A549 (cell line): ENCODE measurements around the gene IRF9. TPM values are rescaled to one million over a fixed set of nuclear protein-coding genes. Genes with fewer than 3 reads are reported as not detected.

Experiments used
- ATAC-seq, 2 experiments: fragments of 200-7000 bp in 1 of 2; fragments of >200 bp in 1 of 2; cut with Nextera tagmentation in 1 of 2; cut with Tn5 transposase in 1 of 2; 3 replicates each; pipeline versions ENCODE4 v1.8.0 to v1.9.1; 2018 to 2020; ENCODE audit warnings: mild to moderate bottlenecking in 1 of 2, moderate library complexity in 1 of 2
- CTCF ChIA-PET: fragments of 300-600 bp; sonication (Branson Sonifier 250); formaldehyde crosslinking; extraction: SDS; loops from one replicate; lab custom pipeline; 2021; ENCODE audit warnings: antibody characterized with exemption, inconsistent platforms; lab: Yijun Ruan, JAX
- POLR2A ChIA-PET: fragments of 350-600 bp; formaldehyde crosslinking; extraction: SDS; loops from one replicate; lab custom pipeline; 2021; ENCODE audit warnings: antibody characterized with exemption, inconsistent platforms; lab: Yijun Ruan, JAX
- DNase-seq, 2 experiments: peaks; one replicate each; pipeline versions ENCODE4 v3.0.0 to v3.0.0-alpha.2; 2011 to 2016; ENCODE audit warnings: low read depth in 1 of 2, low spot score in 1 of 2
- FAIRE-seq: peaks from 2 replicates; lab custom pipeline; 2011; peaks lifted over from hg19 to GRCh38; lab: Jason Lieb, UNC
- H3K27ac ChIP-seq, 2 experiments: fragments of >200 bp; sonication (Bioruptor Twin); formaldehyde crosslinking; 3 replicates each; pipeline ENCODE4 v1.5.1; 2016 to 2017
- H3K4me1 ChIP-seq: fragments of >200 bp; sonication (Bioruptor Twin); formaldehyde crosslinking; 3 replicates; pipeline ENCODE4 v1.6.1; 2016
- H3K4me2 ChIP-seq: fragments of >200 bp; sonication (Bioruptor Twin); formaldehyde crosslinking; 3 replicates; pipeline ENCODE4 v1.6.1; 2016
- H3K4me3 ChIP-seq: fragments of >200 bp; sonication (Bioruptor Twin); formaldehyde crosslinking; 3 replicates; pipeline ENCODE4 v1.5.1; 2016
- H3K9me3 ChIP-seq: fragments of >200 bp; sonication (Bioruptor Twin); formaldehyde crosslinking; 3 replicates; pipeline ENCODE4 v1.6.1; 2016
- CBX2 ChIP-seq: fragments of 200-600 bp; sonication (generic); IDR thresholded peaks from 2 replicates; pipeline ENCODE4 v1.6.1; 2016; ENCODE audit warnings: low read depth, mild to moderate bottlenecking, borderline replicate concordance
- CBX8 ChIP-seq: fragments of 200-600 bp; sonication (generic); IDR thresholded peaks from 2 replicates; pipeline ENCODE4 v1.6.1; 2016
- CEBPB ChIP-seq, 2 experiments: fragments of >200 bp in 1 of 2; sonication (Bioruptor Twin) in 1 of 2; formaldehyde crosslinking in 1 of 2; IDR thresholded peaks; 2 replicates each; pipeline ENCODE4 v1.6.1; 2012 to 2016
- ELK1 ChIP-seq: fragments of 150-350 bp; IDR thresholded peaks from 2 replicates; pipeline ENCODE4 v1.6.1; 2014; ENCODE audit warnings: low read depth, mild to moderate bottlenecking, low read length
- EP300 ChIP-seq, 2 experiments: fragments of >200 bp; sonication (Bioruptor Twin); formaldehyde crosslinking; IDR thresholded peaks; 2 replicates in 1 of 2; 3 replicates in 1 of 2; pipeline ENCODE4 v1.6.1; 2016 to 2017
- ESRRA ChIP-seq: fragments of 150-350 bp; IDR thresholded peaks from 2 replicates; pipeline ENCODE4 v1.6.1; 2014; ENCODE audit warnings: mild to moderate bottlenecking, low read length, borderline replicate concordance
- FOSL2 ChIP-seq, 2 experiments: fragments of 450-650 bp in 1 of 2; fragments of >200 bp in 1 of 2; sonication (Bioruptor Twin) in 1 of 2; formaldehyde crosslinking; IDR thresholded peaks; 2 replicates each; pipeline versions ENCODE4 v1.5.0 to v1.6.1; 2016 to 2020; ENCODE audit warnings: mild to moderate bottlenecking in 1 of 2, moderate library complexity in 1 of 2
- GATA3 ChIP-seq: IDR thresholded peaks from 2 replicates; pipeline ENCODE4 v1.6.1; 2012; ENCODE audit warnings: borderline replicate concordance
- HDAC2 ChIP-seq: fragments of 200-600 bp; sonication (generic); IDR thresholded peaks from 2 replicates; pipeline ENCODE4 v1.6.1; 2016
- HMGXB4 ChIP-seq: fragments of 250-450 bp; sonication (Bioruptor Pico); IDR thresholded peaks from 2 replicates; pipeline ENCODE4 v1.5.0; 2021; ENCODE audit warnings: mild to moderate bottlenecking, moderate library complexity, borderline replicate concordance
- JUN ChIP-seq, 2 experiments: fragments of >200 bp; sonication (Bioruptor Twin); formaldehyde crosslinking; IDR thresholded peaks; 2 replicates in 1 of 2; 3 replicates in 1 of 2; pipeline ENCODE4 v1.6.1; 2016 to 2017
- JUNB ChIP-seq: fragments of >200 bp; sonication (Bioruptor Twin); formaldehyde crosslinking; IDR thresholded peaks from 2 replicates; pipeline ENCODE4 v1.6.1; 2016
- KDM1A ChIP-seq: fragments of 200-600 bp; sonication (generic); IDR thresholded peaks from 2 replicates; pipeline ENCODE4 v1.6.1; 2016; ENCODE audit warnings: low read depth, mild to moderate bottlenecking
- KDM5A ChIP-seq: fragments of 200-600 bp; sonication (generic); IDR thresholded peaks from 2 replicates; pipeline ENCODE4 v1.6.1; 2016; ENCODE audit warnings: antibody characterized with exemption, mild to moderate bottlenecking
- MAX ChIP-seq: IDR thresholded peaks from 2 replicates; pipeline ENCODE4 v1.6.1; 2012
- MYC ChIP-seq: IDR thresholded peaks from 2 replicates; pipeline ENCODE4 v1.6.1; 2012; ENCODE audit warnings: mild to moderate bottlenecking, inconsistent platforms, low read length, improper control_type of control experiment, borderline replicate concordance
- NPAS2 ChIP-seq: fragments of 250-450 bp; sonication (Bioruptor Pico); IDR thresholded peaks from 2 replicates; pipeline ENCODE4 v1.8.0; 2022; ENCODE audit warnings: mild to moderate bottlenecking, moderate library complexity, borderline replicate concordance
- NR3C1 ChIP-seq: fragments of >200 bp; sonication (Bioruptor Twin); formaldehyde crosslinking; IDR thresholded peaks from 3 replicates; pipeline ENCODE4 v1.6.1; 2017
- PHF8 ChIP-seq: fragments of 200-600 bp; sonication (generic); IDR thresholded peaks from 2 replicates; pipeline ENCODE4 v1.6.1; 2016; ENCODE audit warnings: low read depth, mild to moderate bottlenecking, antibody characterized with exemption, moderate library complexity, borderline replicate concordance
- POLR2A ChIP-seq: IDR thresholded peaks from 2 replicates; pipeline ENCODE4 v1.6.1; 2012; ENCODE audit warnings: mild to moderate bottlenecking, low read length
- REST ChIP-seq: fragments of 200-600 bp; sonication (generic); IDR thresholded peaks from 2 replicates; pipeline ENCODE4 v1.6.1; 2016; ENCODE audit warnings: antibody characterized with exemption, mild to moderate bottlenecking, moderate library complexity
- RFX5 ChIP-seq: fragments of 450-650 bp; IDR thresholded peaks from 2 replicates; pipeline ENCODE4 v1.7.1; 2014; ENCODE audit warnings: antibody characterized with exemption, mild to moderate bottlenecking, moderate library complexity
- TFCP2L1 ChIP-seq: fragments of 250-450 bp; sonication (Bioruptor Pico); IDR thresholded peaks from 2 replicates; pipeline ENCODE4 v1.5.0; 2021; ENCODE audit warnings: mild to moderate bottlenecking
- TP53 ChIP-seq: fragments of 250-450 bp; sonication (Bioruptor Pico); IDR thresholded peaks from 2 replicates; pipeline ENCODE4 v1.5.0; 2021; ENCODE audit warnings: mild to moderate bottlenecking, moderate library complexity
- WGBS: methylation state at CpG from one replicate; pipeline ENCODE4 v1.1.6; 2017; ENCODE audit errors: missing lambda C conversion rate; 5-methylcytosine and 5-hydroxymethylcytosine counted together
- polyA plus RNA-seq, 4 experiments: library from polyadenylated mRNA; depleted of rRNA in 3 of 4; stranded (reverse); fragments of >200 nt; fragmentation: RNase III in 1 of 4; extraction: RNeasy Plus Mini Kit Qiagen cat#74134 plus additional on column Dnase treatment in 1 of 4; gene quantifications; 2 replicates in 3 of 4; 3 replicates in 1 of 4; pipeline ENCODE4 v1.2.3, GENCODE V29; 2011 to 2017
- TF ChIP-seq, protein P1 (sequence below): fragments of 450-650 bp; IDR thresholded peaks from 2 replicates; pipeline ENCODE4 v1.6.1; 2014; ENCODE audit warnings: antibody characterized with exemption
- TF ChIP-seq, protein P2 (sequence below): IDR thresholded peaks from 2 replicates; pipeline ENCODE4 v1.6.1; 2012
- TF ChIP-seq, protein P3 (sequence below): fragments of >200 bp; sonication (Bioruptor Twin); formaldehyde crosslinking; IDR thresholded peaks from 3 replicates; pipeline ENCODE4 v1.6.1; 2016
- TF ChIP-seq, protein P4 (sequence below): fragments of 250-450 bp; sonication (Bioruptor Pico); IDR thresholded peaks from 2 replicates; pipeline ENCODE4 v1.5.0; 2020; ENCODE audit warnings: low read depth, mild to moderate bottlenecking, moderate library complexity

The IRF9 gene
- polyA plus RNA-seq, 2 of the 4 experiments (the other 2 are of a cell fraction) = 19.0 to 23.1 TPM

DNA sequence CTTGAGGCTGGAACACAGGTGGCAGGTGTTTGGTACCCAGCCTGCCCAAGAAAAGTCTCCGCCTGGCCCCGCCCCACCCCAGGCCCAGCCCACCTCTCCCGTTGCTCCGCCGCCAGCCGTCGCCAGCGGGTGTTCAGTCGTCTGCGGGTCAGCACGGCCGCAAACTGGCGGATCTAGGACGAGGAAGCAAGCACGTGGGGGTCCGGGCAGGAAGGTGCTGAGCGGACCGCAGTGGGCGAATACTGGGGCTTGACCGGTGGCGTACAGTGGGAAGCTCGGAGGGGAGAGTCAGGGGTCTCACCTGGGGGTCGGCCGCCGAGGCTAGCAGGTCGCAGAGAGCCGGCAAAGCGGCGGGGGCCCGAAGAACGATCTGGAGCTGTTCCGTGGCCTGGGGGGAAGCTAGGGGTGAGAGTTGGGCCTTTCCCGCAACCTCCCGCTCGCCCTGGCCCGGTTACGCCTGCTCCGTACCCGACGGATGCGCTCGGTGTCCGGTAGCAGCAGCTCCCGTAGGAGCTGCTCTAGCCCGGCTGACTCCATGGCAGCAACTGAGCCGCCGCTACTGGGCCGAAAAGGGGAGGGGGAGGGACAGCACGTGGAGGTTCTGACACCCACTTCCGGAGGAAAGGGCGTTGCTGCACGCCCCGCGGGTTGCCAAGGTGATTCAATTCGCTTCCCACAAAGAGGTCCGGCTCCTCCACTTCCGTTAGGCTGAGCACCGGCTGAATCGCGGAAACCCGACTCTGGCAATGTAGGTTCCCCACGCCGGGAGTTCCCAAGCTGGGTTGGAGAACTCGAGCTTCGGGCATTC, 27.4 kb downstream of the IRF9 start, which contains the start of gene IPO4:
Gene IPO4 (minus strand): TSS at position 566 of the 808 bp plus-strand sequence. CDS start 29 bp downstream, at position 537.
- Histone ChIP-seq H3K27ac (peak within 1 kb of the TSS; percentile 96 to 98), H3K4me1 (peaks cover 16% of the 10 kb centered on the region), H3K4me2 (peak within 1 kb of the TSS; percentile 88), H3K9me3 (no peaks in the 10 kb centered on the region), H3K4me3 (peak within 1 kb of the TSS; percentile 97)
- ChIA-PET CTCF (interaction anchor here (0.7 to 1.8 kb wide), 8 partner anchors 20 to 130 kb away, joined by 3 to 5 read pairs (median 3); partner anchors contain the start of genes EMC9, MDP1 and TINF2), POLR2A (interaction anchor here (1.1 to 1.6 kb wide), 6 partner anchors 9 to 54 kb away, joined by 4 to 16 read pairs (median 6); partner anchors contain the start of genes CHMP4A, MDP1 and TINF2)
- no peak for FAIRE-seq
- ATAC-seq = peak; percentile 88 to 94
- DNase-seq = peak; percentile 98 to 99
- 2% methylated on average over 30 of the region's 65 CpGs for WGBS
- peak; percentile 81 for TF ChIP-seq TFCP2L1 (CRISPR knock-in tag)
- TF ChIP-seq POLR2A = peak; percentile 81
- TF ChIP-seq, protein P1, sequence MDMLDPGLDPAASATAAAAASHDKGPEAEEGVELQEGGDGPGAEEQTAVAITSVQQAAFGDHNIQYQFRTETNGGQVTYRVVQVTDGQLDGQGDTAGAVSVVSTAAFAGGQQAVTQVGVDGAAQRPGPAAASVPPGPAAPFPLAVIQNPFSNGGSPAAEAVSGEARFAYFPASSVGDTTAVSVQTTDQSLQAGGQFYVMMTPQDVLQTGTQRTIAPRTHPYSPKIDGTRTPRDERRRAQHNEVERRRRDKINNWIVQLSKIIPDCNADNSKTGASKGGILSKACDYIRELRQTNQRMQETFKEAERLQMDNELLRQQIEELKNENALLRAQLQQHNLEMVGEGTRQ = peak; percentile 73
- peak; percentile 79; the same call in 1 of the 2 replicates for TF ChIP-seq PHF8
- TF ChIP-seq REST = no peak; the same call in 1 of the 2 replicates
- TF ChIP-seq ELK1 = peak; percentile 86
- TF ChIP-seq FOSL2 (IDR thresholded peaks at IDR 0.05) = no peak
- TF ChIP-seq FOSL2 (CRISPR knock-in tag; IDR thresholded peaks at IDR 0.05) = peak; percentile 62; the same call in 1 of the 2 replicates
- TF ChIP-seq NPAS2 (CRISPR knock-in tag) = no peak
- TF ChIP-seq, protein P2, sequence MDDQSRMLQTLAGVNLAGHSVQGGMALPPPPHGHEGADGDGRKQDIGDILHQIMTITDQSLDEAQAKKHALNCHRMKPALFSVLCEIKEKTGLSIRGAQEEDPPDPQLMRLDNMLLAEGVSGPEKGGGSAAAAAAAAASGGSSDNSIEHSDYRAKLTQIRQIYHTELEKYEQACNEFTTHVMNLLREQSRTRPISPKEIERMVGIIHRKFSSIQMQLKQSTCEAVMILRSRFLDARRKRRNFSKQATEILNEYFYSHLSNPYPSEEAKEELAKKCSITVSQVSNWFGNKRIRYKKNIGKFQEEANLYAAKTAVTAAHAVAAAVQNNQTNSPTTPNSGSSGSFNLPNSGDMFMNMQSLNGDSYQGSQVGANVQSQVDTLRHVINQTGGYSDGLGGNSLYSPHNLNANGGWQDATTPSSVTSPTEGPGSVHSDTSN = peak; percentile 54; the same call in 1 of the 2 replicates
- TF ChIP-seq MYC = peak; percentile 98
- no peak for TF ChIP-seq NR3C1
- TF ChIP-seq MAX = peak; percentile 99
- TF ChIP-seq RFX5 = peak; percentile 53; the same call in 1 of the 2 replicates
- no peak for TF ChIP-seq HDAC2
- no peak for TF ChIP-seq KDM5A
- no peak for TF ChIP-seq KDM1A
- TF ChIP-seq GATA3 = peak; percentile 9; the same call in 1 of the 2 replicates
- TF ChIP-seq JUN (IDR thresholded peaks at IDR 0.05) = peak; percentile 73 to 96; a peak in 4 of 5 replicates
- no peak for TF ChIP-seq JUNB
- TF ChIP-seq, protein P3, sequence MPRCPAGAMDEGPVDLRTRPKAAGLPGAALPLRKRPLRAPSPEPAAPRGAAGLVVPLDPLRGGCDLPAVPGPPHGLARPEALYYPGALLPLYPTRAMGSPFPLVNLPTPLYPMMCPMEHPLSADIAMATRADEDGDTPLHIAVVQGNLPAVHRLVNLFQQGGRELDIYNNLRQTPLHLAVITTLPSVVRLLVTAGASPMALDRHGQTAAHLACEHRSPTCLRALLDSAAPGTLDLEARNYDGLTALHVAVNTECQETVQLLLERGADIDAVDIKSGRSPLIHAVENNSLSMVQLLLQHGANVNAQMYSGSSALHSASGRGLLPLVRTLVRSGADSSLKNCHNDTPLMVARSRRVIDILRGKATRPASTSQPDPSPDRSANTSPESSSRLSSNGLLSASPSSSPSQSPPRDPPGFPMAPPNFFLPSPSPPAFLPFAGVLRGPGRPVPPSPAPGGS = peak; percentile 74; the same call in 2 of the 3 replicates
- peak in 1 of 2 experiments; percentile 27; a peak in 2 of 4 replicates for TF ChIP-seq CEBPB (IDR thresholded peaks at IDR 0.05)
- no peak for TF ChIP-seq ESRRA
- no peak for TF ChIP-seq TP53 (CRISPR knock-in tag)
- TF ChIP-seq CBX2 = no peak
- TF ChIP-seq, protein P4, sequence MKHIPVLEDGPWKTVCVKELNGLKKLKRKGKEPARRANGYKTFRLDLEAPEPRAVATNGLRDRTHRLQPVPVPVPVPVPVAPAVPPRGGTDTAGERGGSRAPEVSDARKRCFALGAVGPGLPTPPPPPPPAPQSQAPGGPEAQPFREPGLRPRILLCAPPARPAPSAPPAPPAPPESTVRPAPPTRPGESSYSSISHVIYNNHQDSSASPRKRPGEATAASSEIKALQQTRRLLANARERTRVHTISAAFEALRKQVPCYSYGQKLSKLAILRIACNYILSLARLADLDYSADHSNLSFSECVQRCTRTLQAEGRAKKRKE (CRISPR knock-in tag) = no peak
- no peak for TF ChIP-seq EP300 (IDR thresholded peaks at IDR 0.05)
- no peak for TF ChIP-seq HMGXB4 (CRISPR knock-in tag)
- no peak for TF ChIP-seq CBX8
